NCI-H1930 (cell line): ENCODE data around the gene ATP6V0C.
"Not testable (repeated sequence)": the region's sequence is repeated elsewhere in the genome, so short reads cannot be mapped to it uniquely, and the experiment has no call there.

ENCODE experiments used
- DNase-seq, 2 experiments: peaks; one replicate each; lab custom pipeline; 2025; lab: John Stamatoyannopoulos, UW

ATP6V0C gene

GRCh38 chr16:2550283-2550878, 36.6 kb downstream of the ATP6V0C start:
- not testable (repeated sequence) for DNase-seq

GRCh38 chr16:2551420-2551889, 37.7 kb downstream of the ATP6V0C start:
- DNase-seq, result not testable (repeated sequence)

- not testable (repeated sequence) for DNase-seq
These were observed 41.1 kb downstream of the ATP6V0C start for GRCh38 chr16:2554709-2555425.

GRCh38 chr16:2557150-2557549, 43.4 kb downstream of the ATP6V0C start:
- not testable (repeated sequence) for DNase-seq

- DNase-seq, result not testable (repeated sequence)
These were observed 46.5 kb downstream of the ATP6V0C start for GRCh38 chr16:2560131-2560797.

- not testable (repeated sequence) for DNase-seq
These were observed 47.0 kb downstream of the ATP6V0C start for GRCh38 chr16:2560798-2561133.

- DNase-seq, result not testable (repeated sequence)
These were observed 53.8 kb downstream of the ATP6V0C start for GRCh38 chr16:2567506-2567905.

- not testable (repeated sequence) for DNase-seq
These were observed 54.8 kb downstream of the ATP6V0C start for GRCh38 chr16:2568573-2568972.
